Smooth muscle cell (in vitro differentiated cells): ENCODE measurements around the gene CFAP157. TPM values are rescaled to one million over a fixed set of nuclear protein-coding genes. Genes with fewer than 3 reads are reported as not detected.

Experiments
- DNase-seq: peaks from one replicate; lab custom pipeline; 2025; ENCODE audit not compliant: unreplicated experiment; lab: John Stamatoyannopoulos, UW
- H2AFZ ChIP-seq: fragments of 200-600 bp; sonication (generic); 2 replicates; pipeline ENCODE4 v1.6.0; 2016; ENCODE audit warnings: antibody characterized with exemption, low read depth, mild to moderate bottlenecking
- H3F3A ChIP-seq: fragments of 200-600 bp; sonication (generic); 2 replicates; pipeline ENCODE4 v1.6.0; 2017; ENCODE audit warnings: antibody characterized with exemption, low read depth
- H3K27ac ChIP-seq: fragments of 200-600 bp; sonication (generic); 2 replicates; pipeline ENCODE4 v1.5.1; 2016; ENCODE audit warnings: low read depth, mild to moderate bottlenecking
- H3K27me3 ChIP-seq: fragments of 200-600 bp; sonication (generic); 2 replicates; pipeline ENCODE4 v1.6.1; 2016; ENCODE audit warnings: low read depth, mild to moderate bottlenecking
- H3K36me3 ChIP-seq: fragments of 200-600 bp; sonication (generic); 2 replicates; pipeline ENCODE4 v1.5.1; 2016; ENCODE audit warnings: low read depth
- H3K4me1 ChIP-seq: fragments of 200-600 bp; sonication (generic); 2 replicates; pipeline ENCODE4 v1.5.1; 2016; ENCODE audit warnings: low read depth
- H3K4me2 ChIP-seq: fragments of 200-600 bp; sonication (generic); 2 replicates; pipeline ENCODE4 v1.6.0; 2016; ENCODE audit warnings: mild to moderate bottlenecking
- H3K4me3 ChIP-seq: fragments of 200-600 bp; sonication (generic); 2 replicates; pipeline ENCODE4 v1.5.1; 2016; ENCODE audit warnings: mild to moderate bottlenecking
- H3K79me2 ChIP-seq: fragments of 200-600 bp; sonication (generic); 2 replicates; pipeline ENCODE4 v1.6.0; 2016; ENCODE audit warnings: low read depth, mild to moderate bottlenecking
- H3K9ac ChIP-seq: fragments of 200-600 bp; sonication (generic); 2 replicates; pipeline ENCODE4 v1.6.0; 2016; ENCODE audit warnings: low read depth
- H3K9me3 ChIP-seq: fragments of 200-600 bp; sonication (generic); replicated peaks from 2 replicates; pipeline ENCODE4 v1.5.1; 2016; ENCODE audit warnings: low read depth
- H4K20me1 ChIP-seq: fragments of 200-600 bp; sonication (generic); 2 replicates; pipeline ENCODE4 v1.6.0; 2016; ENCODE audit warnings: low read depth
- CTCF ChIP-seq: fragments of 200-600 bp; sonication (generic); IDR thresholded peaks from 2 replicates; pipeline ENCODE4 v1.5.1; 2017; ENCODE audit warnings: borderline replicate concordance, mild to moderate bottlenecking, antibody characterized with exemption; ENCODE audit not compliant: insufficient read depth, poor library complexity, severe bottlenecking
- WGBS: methylation state at CpG from one replicate; pipeline ENCODE4 v1.1.7; 2016; ENCODE audit warnings: low lambda C conversion rate; 5-methylcytosine and 5-hydroxymethylcytosine counted together
- polyA plus RNA-seq: library from polyadenylated mRNA; unstranded; fragments of >200 nt; fragmentation: Nextera tagmentation; extraction: Ambion mirVana; gene quantifications from 2 replicates; pipeline ENCODE4 v1.2.1, GENCODE V29; 2016
- total RNA-seq: library from RNA; depleted of rRNA; stranded (reverse); fragments of >200 nt; gene quantifications from 2 replicates; pipeline ENCODE4 v1.2.3, GENCODE V29; 2014

CFAP157 gene
- total and polyA plus RNA-seq, 2 experiments from 2014 or later: 0.33 TPM; not detected in 1

DNA sequence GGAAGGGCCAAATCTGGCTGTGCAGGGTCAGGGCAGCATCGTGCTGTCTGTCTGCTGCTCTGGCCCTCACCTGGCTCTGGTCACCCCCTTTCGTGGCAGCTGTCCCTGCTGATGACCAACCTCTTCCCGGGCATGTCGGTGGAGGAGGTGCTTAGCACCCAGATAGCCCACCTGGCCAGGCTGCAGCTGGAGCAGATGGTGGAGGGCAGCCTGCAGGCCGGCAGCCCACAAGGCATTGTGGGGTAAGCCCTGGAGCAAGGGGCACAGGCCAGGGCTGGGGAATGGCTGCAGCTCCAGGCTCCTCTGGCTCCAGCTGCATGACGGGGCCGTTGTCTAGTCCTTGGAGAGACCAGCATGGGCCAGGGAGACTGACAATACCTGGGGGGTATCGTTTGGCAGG lies 20.1 kb downstream of the CFAP157 start:
- DNase-seq: no peak
- TF ChIP-seq CTCF: no peak
- Histone ChIP-seq H3K4me2 (no peak overlapping the region), H3K4me1 (no peaks in the 10 kb centered on the region), H3K9me3 (no peaks in the 10 kb centered on the region), H3K27ac (no peak overlapping the region), H3K79me2 (no peaks in the 10 kb centered on the region), H3K36me3 (no peaks in the 10 kb centered on the region), H3K27me3 (no peaks in the 10 kb centered on the region), H2AFZ (no peak overlapping the region), H3K9ac (no peak overlapping the region), H4K20me1 (no peaks in the 10 kb centered on the region), H3F3A (no peaks in the 10 kb centered on the region), H3K4me3 (no peak overlapping the region)
- WGBS: 89% methylated on average over 8 of the region's 8 CpGs

GRCh38 chr9:127728808-127729207 lies 22.0 kb downstream of the CFAP157 start:
- Histone ChIP-seq H4K20me1 (no peaks in the 10 kb centered on the region), H3K4me3 (no peak overlapping the region), H3K27me3 (no peaks in the 10 kb centered on the region), H3K27ac (no peak overlapping the region), H3K9me3 (no peaks in the 10 kb centered on the region), H3K4me1 (no peaks in the 10 kb centered on the region), H3K36me3 (no peaks in the 10 kb centered on the region), H3K79me2 (no peaks in the 10 kb centered on the region), H3K9ac (no peak overlapping the region), H3K4me2 (no peak overlapping the region), H2AFZ (no peak overlapping the region), H3F3A (no peaks in the 10 kb centered on the region)
- TF ChIP-seq CTCF: no peak
- 92% methylated on average over 8 of the region's 8 CpGs for WGBS
- no peak for DNase-seq

GRCh38 chr9:127729522-127730256 lies 22.9 kb downstream of the CFAP157 start:
- no peaks in the 10 kb centered on the region for H3K79me2 ChIP-seq
- no peak overlapping the region for H3K9ac ChIP-seq
- no peaks in the 10 kb centered on the region for H3K36me3 ChIP-seq
- no peak overlapping the region for H2AFZ ChIP-seq
- H4K20me1 ChIP-seq: no peaks in the 10 kb centered on the region
- no peaks in the 10 kb centered on the region for H3K27me3 ChIP-seq
- no peak overlapping the region for H3K4me2 ChIP-seq
- H3K4me3 ChIP-seq: no peak overlapping the region
- no peak for DNase-seq
- 95% methylated on average over 18 of the region's 18 CpGs for WGBS
- no peaks in the 10 kb centered on the region for H3K4me1 ChIP-seq
- TF ChIP-seq CTCF: no peak
- H3K9me3 ChIP-seq: no peaks in the 10 kb centered on the region
- H3F3A ChIP-seq: no peaks in the 10 kb centered on the region
- H3K27ac ChIP-seq: no peak overlapping the region

- no peak overlapping the region for H3K27ac ChIP-seq
- no peak overlapping the region for H3K9ac ChIP-seq
- H3F3A ChIP-seq: no peaks in the 10 kb centered on the region
- TF ChIP-seq CTCF: no peak
- no peaks in the 10 kb centered on the region for H3K9me3 ChIP-seq
- no peaks in the 10 kb centered on the region for H3K79me2 ChIP-seq
- no peak overlapping the region for H3K4me2 ChIP-seq
- 92% methylated on average over 7 of the region's 9 CpGs for WGBS
- no peak overlapping the region for H2AFZ ChIP-seq
- DNase-seq: no peak
- no peaks in the 10 kb centered on the region for H3K36me3 ChIP-seq
- no peak overlapping the region for H3K4me3 ChIP-seq
- H3K27me3 ChIP-seq: no peaks in the 10 kb centered on the region
- no peaks in the 10 kb centered on the region for H3K4me1 ChIP-seq
- H4K20me1 ChIP-seq: no peaks in the 10 kb centered on the region
These were observed 23.5 kb downstream of the CFAP157 start for GRCh38 chr9:127730262-127730661.
